HEK293 (cell line): ENCODE data around the gene HES3.
"Not testable (repeated sequence)": the region's sequence is repeated elsewhere in the genome, so short reads cannot be mapped to it uniquely, and the experiment has no call there.

Experiments
- CTCF ChIA-PET: fragments of 350-600 bp; formaldehyde crosslinking; extraction: SDS; loops from one replicate; lab custom pipeline; 2021; ENCODE audit warnings: antibody characterized with exemption; lab: Yijun Ruan, JAX
- POLR2A ChIA-PET: fragments of 300-600 bp; formaldehyde crosslinking; extraction: SDS; loops from one replicate; lab custom pipeline; 2020; ENCODE audit warnings: antibody characterized with exemption, inconsistent platforms; lab: Yijun Ruan, JAX
- H3K27ac ChIP-seq: fragments of 200-500 bp; sonication (Bioruptor generic); 2 replicates; pipeline ENCODE4 v1.5.1; 2014; ENCODE audit warnings: low read depth, low read length, control low read depth, inconsistent platforms; ENCODE audit errors: extremely low read depth
- H3K36me3 ChIP-seq, 2 experiments: fragments of 200-500 bp in 1 of 2; sonication (Bioruptor generic) in 1 of 2; 1 replicate in 1 of 2; 2 replicates in 1 of 2; pipeline ENCODE4 v1.5.1; 2014 to 2017; ENCODE audit warnings: inconsistent platforms in 2 of 2, low read length in 2 of 2; ENCODE audit not compliant: control insufficient read depth in 2 of 2, insufficient read depth in 1 of 2
- H3K4me1 ChIP-seq: fragments of 200-500 bp; sonication (Bioruptor generic); 2 replicates; pipeline ENCODE4 v1.5.1; 2014; ENCODE audit warnings: mild to moderate bottlenecking, low read length, inconsistent platforms; ENCODE audit not compliant: control insufficient read depth, insufficient read depth
- H3K4me3 ChIP-seq: 2 replicates; pipeline ENCODE4 v1.5.1; 2011; ENCODE audit warnings: low read depth, mild to moderate bottlenecking, control low read depth, low read length, moderate library complexity
- H3K9me3 ChIP-seq: fragments of 200-500 bp; sonication (Bioruptor generic); 2 replicates; pipeline ENCODE4 v1.5.1; 2014; ENCODE audit warnings: low read depth, low read length, inconsistent platforms; ENCODE audit not compliant: control insufficient read depth, insufficient read depth
- FEZF1 ChIP-seq: fragments of 450-650 bp; formaldehyde crosslinking; IDR thresholded peaks from 2 replicates; pipeline ENCODE4 v1.5.1; 2016; ENCODE audit warnings: missing biosample characterization, missing genetic modification characterization
- HOXD13 ChIP-seq: sonication (generic); formaldehyde crosslinking; IDR thresholded peaks from 2 replicates; pipeline ENCODE4 v1.8.0; 2022; ENCODE audit warnings: missing genetic modification reagents, borderline replicate concordance
- IKZF3 ChIP-seq: fragments of 450-650 bp; IDR thresholded peaks from 2 replicates; pipeline ENCODE4 v1.5.0; 2018; ENCODE audit warnings: missing biosample characterization, mild to moderate bottlenecking, missing genetic modification characterization, moderate library complexity
- KLF17 ChIP-seq: fragments of 450-650 bp; formaldehyde crosslinking; IDR thresholded peaks from 2 replicates; pipeline ENCODE4 v1.5.1; 2016; ENCODE audit warnings: missing biosample characterization, missing genetic modification characterization
- KLF9 ChIP-seq: fragments of 450-650 bp; formaldehyde crosslinking; IDR thresholded peaks from 2 replicates; pipeline ENCODE4 v1.5.1; 2016; ENCODE audit warnings: missing biosample characterization, missing genetic modification characterization, low read depth
- MEIS1 ChIP-seq: sonication (generic); formaldehyde crosslinking; IDR thresholded peaks from 2 replicates; pipeline ENCODE4 v1.8.1; 2022; ENCODE audit warnings: missing genetic modification reagents, mild to moderate bottlenecking, borderline replicate concordance
- WT1 ChIP-seq: fragments of 450-650 bp; formaldehyde crosslinking; IDR thresholded peaks from 2 replicates; pipeline ENCODE4 v1.5.1; 2016; ENCODE audit warnings: missing biosample characterization, missing genetic modification characterization
- ZNF16 ChIP-seq: fragments of 450-650 bp; formaldehyde crosslinking; IDR thresholded peaks from 2 replicates; pipeline ENCODE4 v1.5.1; 2016; ENCODE audit warnings: low read depth, missing biosample characterization, missing genetic modification characterization
- ZNF266 ChIP-seq: fragments of 450-650 bp; formaldehyde crosslinking; IDR thresholded peaks from 2 replicates; pipeline ENCODE4 v1.5.1; 2016; ENCODE audit warnings: missing biosample characterization, missing genetic modification characterization, low read depth
- ZNF302 ChIP-seq: fragments of 450-650 bp; formaldehyde crosslinking; IDR thresholded peaks from 2 replicates; pipeline ENCODE4 v1.5.1; 2016; ENCODE audit warnings: missing biosample characterization, missing genetic modification characterization, low read depth
- ZNF501 ChIP-seq: fragments of 450-650 bp; formaldehyde crosslinking; IDR thresholded peaks from 2 replicates; pipeline ENCODE4 v1.5.1; 2016; ENCODE audit warnings: missing biosample characterization, missing genetic modification characterization
- ZNF513 ChIP-seq: fragments of 450-650 bp; IDR thresholded peaks from 2 replicates; pipeline ENCODE4 v1.5.1; 2018; ENCODE audit warnings: missing biosample characterization, missing genetic modification characterization
- ZNF521 ChIP-seq: fragments of 450-650 bp; formaldehyde crosslinking; IDR thresholded peaks from 2 replicates; pipeline ENCODE4 v1.5.1; 2017; ENCODE audit warnings: missing biosample characterization, mild to moderate bottlenecking, missing genetic modification characterization
- ZNF623 ChIP-seq: fragments of 450-650 bp; formaldehyde crosslinking; IDR thresholded peaks from 2 replicates; pipeline ENCODE4 v1.5.1; 2016; ENCODE audit warnings: missing biosample characterization, missing genetic modification characterization
- ZNF660 ChIP-seq: fragments of 450-650 bp; IDR thresholded peaks from 2 replicates; pipeline ENCODE4 v1.5.1; 2018; ENCODE audit warnings: missing biosample characterization, mild to moderate bottlenecking, missing genetic modification characterization
- ZNF701 ChIP-seq: fragments of 450-650 bp; formaldehyde crosslinking; IDR thresholded peaks from 2 replicates; pipeline ENCODE4 v1.5.1; 2016; ENCODE audit warnings: missing biosample characterization, missing genetic modification characterization
- ZNF747 ChIP-seq: fragments of 450-650 bp; formaldehyde crosslinking; IDR thresholded peaks from 2 replicates; pipeline ENCODE4 v1.5.1; 2016; ENCODE audit warnings: missing biosample characterization, missing genetic modification characterization
- ZNF777 ChIP-seq: fragments of 450-650 bp; formaldehyde crosslinking; IDR thresholded peaks from 2 replicates; pipeline ENCODE4 v1.5.1; 2017; ENCODE audit warnings: missing biosample characterization, missing genetic modification characterization, borderline replicate concordance
- ZNF830 ChIP-seq: fragments of 450-650 bp; IDR thresholded peaks from 2 replicates; pipeline ENCODE4 v1.5.0; 2018; ENCODE audit warnings: missing biosample characterization, missing genetic modification characterization, low read depth, mild to moderate bottlenecking, moderate library complexity
- TF ChIP-seq, protein P1 (sequence below): fragments of 450-650 bp; formaldehyde crosslinking; IDR thresholded peaks from 2 replicates; pipeline ENCODE4 v1.5.1; 2016; ENCODE audit warnings: missing biosample characterization, missing genetic modification characterization, borderline replicate concordance
- TF ChIP-seq, protein P2 (sequence below): fragments of 450-650 bp; formaldehyde crosslinking; IDR thresholded peaks from 2 replicates; pipeline ENCODE4 v1.5.1; 2016; ENCODE audit warnings: missing biosample characterization, missing genetic modification characterization, low read depth

Gene HES3

GRCh38 chr1:6212193-6212959 is 31.6 kb upstream of the HES3 start (continued):
- TF ChIP-seq, protein P1, sequence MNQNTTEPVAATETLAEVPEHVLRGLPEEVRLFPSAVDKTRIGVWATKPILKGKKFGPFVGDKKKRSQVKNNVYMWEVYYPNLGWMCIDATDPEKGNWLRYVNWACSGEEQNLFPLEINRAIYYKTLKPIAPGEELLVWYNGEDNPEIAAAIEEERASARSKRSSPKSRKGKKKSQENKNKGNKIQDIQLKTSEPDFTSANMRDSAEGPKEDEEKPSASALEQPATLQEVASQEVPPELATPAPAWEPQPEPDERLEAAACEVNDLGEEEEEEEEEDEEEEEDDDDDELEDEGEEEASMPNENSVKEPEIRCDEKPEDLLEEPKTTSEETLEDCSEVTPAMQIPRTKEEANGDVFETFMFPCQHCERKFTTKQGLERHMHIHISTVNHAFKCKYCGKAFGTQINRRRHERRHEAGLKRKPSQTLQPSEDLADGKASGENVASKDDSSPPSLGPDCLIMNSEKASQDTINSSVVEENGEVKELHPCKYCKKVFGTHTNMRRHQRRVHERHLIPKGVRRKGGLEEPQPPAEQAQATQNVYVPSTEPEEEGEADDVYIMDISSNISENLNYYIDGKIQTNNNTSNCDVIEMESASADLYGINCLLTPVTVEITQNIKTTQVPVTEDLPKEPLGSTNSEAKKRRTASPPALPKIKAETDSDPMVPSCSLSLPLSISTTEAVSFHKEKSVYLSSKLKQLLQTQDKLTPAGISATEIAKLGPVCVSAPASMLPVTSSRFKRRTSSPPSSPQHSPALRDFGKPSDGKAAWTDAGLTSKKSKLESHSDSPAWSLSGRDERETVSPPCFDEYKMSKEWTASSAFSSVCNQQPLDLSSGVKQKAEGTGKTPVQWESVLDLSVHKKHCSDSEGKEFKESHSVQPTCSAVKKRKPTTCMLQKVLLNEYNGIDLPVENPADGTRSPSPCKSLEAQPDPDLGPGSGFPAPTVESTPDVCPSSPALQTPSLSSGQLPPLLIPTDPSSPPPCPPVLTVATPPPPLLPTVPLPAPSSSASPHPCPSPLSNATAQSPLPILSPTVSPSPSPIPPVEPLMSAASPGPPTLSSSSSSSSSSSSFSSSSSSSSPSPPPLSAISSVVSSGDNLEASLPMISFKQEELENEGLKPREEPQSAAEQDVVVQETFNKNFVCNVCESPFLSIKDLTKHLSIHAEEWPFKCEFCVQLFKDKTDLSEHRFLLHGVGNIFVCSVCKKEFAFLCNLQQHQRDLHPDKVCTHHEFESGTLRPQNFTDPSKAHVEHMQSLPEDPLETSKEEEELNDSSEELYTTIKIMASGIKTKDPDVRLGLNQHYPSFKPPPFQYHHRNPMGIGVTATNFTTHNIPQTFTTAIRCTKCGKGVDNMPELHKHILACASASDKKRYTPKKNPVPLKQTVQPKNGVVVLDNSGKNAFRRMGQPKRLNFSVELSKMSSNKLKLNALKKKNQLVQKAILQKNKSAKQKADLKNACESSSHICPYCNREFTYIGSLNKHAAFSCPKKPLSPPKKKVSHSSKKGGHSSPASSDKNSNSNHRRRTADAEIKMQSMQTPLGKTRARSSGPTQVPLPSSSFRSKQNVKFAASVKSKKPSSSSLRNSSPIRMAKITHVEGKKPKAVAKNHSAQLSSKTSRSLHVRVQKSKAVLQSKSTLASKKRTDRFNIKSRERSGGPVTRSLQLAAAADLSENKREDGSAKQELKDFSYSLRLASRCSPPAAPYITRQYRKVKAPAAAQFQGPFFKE (tag by site-specific recombination), result no peak
- TF ChIP-seq ZNF266 (tag by site-specific recombination), result no peak

GRCh38 chr1:6218375-6219164 is 25.4 kb upstream of the HES3 start:
- CTCF ChIA-PET, result interaction anchor here (0.8 to 3.9 kb wide), 2 partner anchors 14 to 18 kb away, joined by 3 to 17 read pairs; no protein-coding TSS in a partner anchor
- TF ChIP-seq FEZF1 (tag by site-specific recombination), result no peak
- TF ChIP-seq, protein P2, sequence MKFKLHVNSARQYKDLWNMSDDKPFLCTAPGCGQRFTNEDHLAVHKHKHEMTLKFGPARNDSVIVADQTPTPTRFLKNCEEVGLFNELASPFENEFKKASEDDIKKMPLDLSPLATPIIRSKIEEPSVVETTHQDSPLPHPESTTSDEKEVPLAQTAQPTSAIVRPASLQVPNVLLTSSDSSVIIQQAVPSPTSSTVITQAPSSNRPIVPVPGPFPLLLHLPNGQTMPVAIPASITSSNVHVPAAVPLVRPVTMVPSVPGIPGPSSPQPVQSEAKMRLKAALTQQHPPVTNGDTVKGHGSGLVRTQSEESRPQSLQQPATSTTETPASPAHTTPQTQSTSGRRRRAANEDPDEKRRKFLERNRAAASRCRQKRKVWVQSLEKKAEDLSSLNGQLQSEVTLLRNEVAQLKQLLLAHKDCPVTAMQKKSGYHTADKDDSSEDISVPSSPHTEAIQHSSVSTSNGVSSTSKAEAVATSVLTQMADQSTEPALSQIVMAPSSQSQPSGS (tag by site-specific recombination), result no peak
- no peak for TF ChIP-seq MEIS1 (CRISPR knock-in tag)
- TF ChIP-seq ZNF513 (tag by site-specific recombination), result no peak
- TF ChIP-seq ZNF747 (tag by site-specific recombination), result no peak
- TF ChIP-seq ZNF777, result no peak
- TF ChIP-seq ZNF830 (tag by site-specific recombination), result no peak
- TF ChIP-seq KLF9 (tag by site-specific recombination), result no peak
- no peak for TF ChIP-seq ZNF623 (tag by site-specific recombination)
- no peak for TF ChIP-seq KLF17 (tag by site-specific recombination)
- TF ChIP-seq HOXD13 (CRISPR knock-in tag), result no peak
- no peak for TF ChIP-seq IKZF3
- TF ChIP-seq ZNF660 (tag by site-specific recombination), result no peak
- no peak for TF ChIP-seq ZNF701
- TF ChIP-seq ZNF501 (tag by site-specific recombination), result no peak
- no peak for TF ChIP-seq ZNF16 (tag by site-specific recombination)
- TF ChIP-seq WT1 (tag by site-specific recombination), result no peak
- no peak for TF ChIP-seq ZNF302 (tag by site-specific recombination)
- TF ChIP-seq ZNF521 (tag by site-specific recombination), result no peak
- Histone ChIP-seq H3K4me1 (no peaks in the 10 kb centered on the region), H3K9me3 (no peaks in the 10 kb centered on the region), H3K4me3 (no peak overlapping the region), H3K36me3 (peaks cover 4 to 45% of the 10 kb centered on the region in 2 experiments; a peak in 2 of 3 replicates), H3K27ac (no peak overlapping the region)
- POLR2A ChIA-PET, result interaction anchor here (0.7 to 1.8 kb wide), 3 partner anchors 12 to 19 kb away, joined by 3 to 5 read pairs (median 3); partner anchors contain the start of genes RNF207 and RPL22

GRCh38 chr1:6219641-6220040 is 24.3 kb upstream of the HES3 start:
- CTCF ChIA-PET, H3K4me3 ChIP-seq, H3K27ac ChIP-seq, H3K4me1 ChIP-seq, H3K9me3 ChIP-seq: not testable (repeated sequence)
- POLR2A ChIA-PET, result interaction anchor here (0.8 to 1.8 kb wide), 3 partner anchors 11 to 18 kb away, joined by 3 to 5 read pairs (median 5); no protein-coding TSS in a partner anchor
- H3K36me3 ChIP-seq, result peaks cover 4 to 52% of the 10 kb centered on the region in 2 experiments; a peak in 2 of 3 replicates
